Hepatocyte (in vitro differentiated cells): ENCODE results near the gene GNPTG.

Experiments used
- CTCF ChIP-seq: fragments of 200-600 bp; sonication (generic); IDR thresholded peaks from 2 replicates; pipeline ENCODE4 v1.5.1; 2016; ENCODE audit warnings: antibody characterized with exemption, mild to moderate bottlenecking; ENCODE audit not compliant: poor library complexity
- EZH2 ChIP-seq: fragments of 200-600 bp; sonication (generic); IDR thresholded peaks from 2 replicates; pipeline ENCODE4 v1.6.1; 2016; ENCODE audit warnings: antibody characterized with exemption, mild to moderate bottlenecking, borderline replicate concordance
- EZH2phosphoT487 ChIP-seq: fragments of 200-600 bp; sonication (generic); IDR thresholded peaks from one replicate; pipeline ENCODE4 v1.6.1; 2018; ENCODE audit warnings: antibody characterized with exemption, mild to moderate bottlenecking, low read depth, moderate library complexity; ENCODE audit not compliant: unreplicated experiment, severe bottlenecking

DNA sequence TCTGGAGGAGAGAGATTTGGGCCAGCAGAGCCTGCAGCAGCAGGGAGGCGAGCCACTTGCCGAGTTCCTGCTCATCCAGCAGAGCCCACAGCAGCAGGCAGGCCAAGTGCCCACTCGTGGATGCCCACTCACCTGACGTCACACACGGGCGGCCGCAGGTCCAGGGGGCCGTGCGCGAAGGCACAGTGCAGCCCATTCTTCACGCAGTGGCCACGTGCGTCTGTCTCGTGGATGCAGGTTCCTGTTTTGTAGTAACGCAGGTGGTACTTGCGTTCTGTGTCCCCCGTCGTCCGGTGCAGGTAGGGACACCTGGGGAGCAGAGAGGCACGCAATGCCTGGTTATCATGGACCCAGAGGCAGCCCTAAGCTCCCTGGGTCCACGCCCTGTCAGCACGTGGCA lies 51.3 kb downstream of the GNPTG start:
- TF ChIP-seq CTCF (no peak), EZH2 (no peak), EZH2phosphoT487 (no peak)
